AG09319 (cell line): ENCODE data around the gene CDV3.

Experiments
- DNase-seq: peaks from one replicate; pipeline ENCODE4 v3.0.0-alpha.2; 2010; ENCODE audit warnings: low read depth; ENCODE audit errors: extremely low read depth
- CTCF ChIP-seq: IDR thresholded peaks from 2 replicates; pipeline ENCODE4 v1.5.1; 2011; ENCODE audit warnings: low read depth, mild to moderate bottlenecking, inconsistent platforms, low read length, moderate library complexity

Gene CDV3

GRCh38 chr3:133606902-133607301, 33.4 kb downstream of the CDV3 start:
- DNase-seq, result no peak
- TF ChIP-seq CTCF, result no peak

- no peak for TF ChIP-seq CTCF
- DNase-seq, result no peak
These were observed 34.3 kb downstream of the CDV3 start for GRCh38 chr3:133607816-133608215.

- DNase-seq, result no peak
- TF ChIP-seq CTCF, result no peak
These were observed 34.9 kb downstream of the CDV3 start for GRCh38 chr3:133608388-133608787.

- DNase-seq, result no peak
- TF ChIP-seq CTCF, result no peak
These were observed 36.5 kb downstream of the CDV3 start for GRCh38 chr3:133610031-133610430.

- DNase-seq, result no peak
- no peak for TF ChIP-seq CTCF
These were observed 38.0 kb downstream of the CDV3 start for GRCh38 chr3:133611534-133611933.

GRCh38 chr3:133620066-133620784, 46.7 kb downstream of the CDV3 start:
- TF ChIP-seq CTCF, result no peak
- DNase-seq, result no peak

- TF ChIP-seq CTCF, result no peak
- no peak for DNase-seq
These were observed 54.3 kb downstream of the CDV3 start for GRCh38 chr3:133627789-133628188.
